H1 (cell line): ENCODE data around the gene MUC5AC. TPM values are rescaled to one million over a fixed set of nuclear protein-coding genes. Genes with fewer than 3 reads are reported as not detected.

Experiments
- CTCF ChIA-PET: fragments of 300-600 bp; sonication (Branson Sonifier 250); formaldehyde crosslinking; loops from one replicate; lab custom pipeline; 2021; ENCODE audit not compliant: partially characterized antibody; lab: Charles Lee
- POLR2A ChIA-PET: fragments of 300-600 bp; sonication (Branson Sonifier 250); formaldehyde crosslinking; loops from one replicate; lab custom pipeline; 2021; ENCODE audit warnings: inconsistent platforms; ENCODE audit not compliant: partially characterized antibody; lab: Charles Lee
- DNase-seq, 2 experiments: peaks; one replicate each; pipeline versions ENCODE4 v3.0.0 to v3.0.0-alpha.2; 2010 to 2022; ENCODE audit warnings: low spot score in 2 of 2, low read depth in 1 of 2, mixed read lengths in 1 of 2
- FAIRE-seq: peaks from 2 replicates; lab custom pipeline; 2011; peaks lifted over from hg19 to GRCh38; lab: Jason Lieb, UNC
- H2AFZ ChIP-seq: 2 replicates; pipeline ENCODE4 v1.8.1; 2012; ENCODE audit warnings: low read length, inconsistent platforms
- H2AK5ac ChIP-seq: 2 replicates; pipeline ENCODE4 v1.6.1; 2013; ENCODE audit warnings: low read depth, low read length
- H2BK120ac ChIP-seq: replicated peaks from 2 replicates; pipeline ENCODE3; 2013; ENCODE audit warnings: low read depth, low read length, inconsistent platforms
- H2BK12ac ChIP-seq: 2 replicates; pipeline ENCODE4 v1.6.1; 2013; ENCODE audit warnings: low read depth, low read length
- H2BK15ac ChIP-seq: 2 replicates; pipeline ENCODE4 v1.6.1; 2013; ENCODE audit warnings: low read length
- H2BK20ac ChIP-seq: 2 replicates; pipeline ENCODE4 v1.6.1; 2013; ENCODE audit warnings: low read length
- H2BK5ac ChIP-seq: 2 replicates; pipeline ENCODE4 v1.6.1; 2013; ENCODE audit warnings: low read depth, low read length
- H3K14ac ChIP-seq: 2 replicates; pipeline ENCODE4 v1.6.1; 2013; ENCODE audit warnings: inconsistent platforms; ENCODE audit not compliant: insufficient read length
- H3K18ac ChIP-seq: 2 replicates; pipeline ENCODE4 v1.6.1; 2013; ENCODE audit warnings: low read length; ENCODE audit errors: extremely low read depth
- H3K23ac ChIP-seq: 2 replicates; pipeline ENCODE4 v1.6.1; 2013; ENCODE audit warnings: inconsistent platforms; ENCODE audit not compliant: insufficient read length
- H3K23me2 ChIP-seq: 2 replicates; pipeline ENCODE4 v1.6.1; 2013; ENCODE audit warnings: low read depth, low read length
- H3K27ac ChIP-seq: 2 replicates; pipeline ENCODE4 v1.6.1; 2011; ENCODE audit warnings: low read depth, low read length, inconsistent platforms
- H3K27me3 ChIP-seq, 4 experiments: replicated peaks in 1 of 4; 1 replicate in 1 of 4; 2 replicates in 3 of 4; pipeline versions ENCODE4 v1.6.1 to v1.8.1; 2011 to 2013; ENCODE audit warnings: low read length in 3 of 4, mild to moderate bottlenecking in 3 of 4, inconsistent platforms in 2 of 4, mixed read lengths in 2 of 4, moderate library complexity in 1 of 4; ENCODE audit not compliant: control insufficient read depth in 3 of 4, insufficient read depth in 3 of 4; ENCODE audit errors: extremely low read depth in 1 of 4
- H3K36me3 ChIP-seq, 4 experiments: 2 replicates each; pipeline versions ENCODE4 v1.6.1 to v1.8.1; 2011 to 2013; ENCODE audit warnings: mild to moderate bottlenecking in 4 of 4, low read length in 3 of 4, moderate library complexity in 2 of 4, control low read depth in 1 of 4, inconsistent platforms in 1 of 4; ENCODE audit not compliant: insufficient read depth in 4 of 4, control insufficient read depth in 2 of 4
- H3K4ac ChIP-seq: replicated peaks from 2 replicates; pipeline ENCODE3; 2013; ENCODE audit warnings: low read length, low read depth, mixed read lengths, inconsistent platforms; ENCODE audit not compliant: insufficient read length
- H3K4me1 ChIP-seq, 4 experiments: replicated peaks in 1 of 4; 1 replicate in 1 of 4; 2 replicates in 3 of 4; pipeline versions ENCODE4 v1.6.1 to v1.8.1; 2011 to 2013; ENCODE audit warnings: low read length in 3 of 4, inconsistent platforms in 2 of 4, mixed read lengths in 1 of 4; ENCODE audit not compliant: insufficient read depth in 4 of 4, control insufficient read depth in 3 of 4
- H3K4me2 ChIP-seq, 2 experiments: 2 replicates each; pipeline versions ENCODE4 v1.6.1 to v1.8.1; 2011 to 2013; ENCODE audit warnings: low read depth in 2 of 2, low read length in 2 of 2, control low read depth in 1 of 2, inconsistent platforms in 1 of 2, mild to moderate bottlenecking in 1 of 2; ENCODE audit not compliant: insufficient read depth in 1 of 2
- H3K4me3 ChIP-seq, 4 experiments: fragments of 200-600, 300-600 bp in 1 of 4; sonication (generic), shearing (Covaris generic), sonication (Bioruptor Twin) in 1 of 4; 2 replicates each; pipeline versions ENCODE4 v1.5.1 to v1.8.1; 2011 to 2016; ENCODE audit warnings: low read length in 4 of 4, low read depth in 3 of 4, control low read depth in 2 of 4, inconsistent platforms in 2 of 4, mild to moderate bottlenecking in 2 of 4, mixed read lengths in 1 of 4, moderate library complexity in 1 of 4; ENCODE audit not compliant: insufficient read depth in 2 of 4; ENCODE audit errors: extremely low read depth in 1 of 4
- H3K56ac ChIP-seq: replicated peaks from 2 replicates; pipeline ENCODE3; 2013; ENCODE audit warnings: low read depth, mild to moderate bottlenecking, mixed read lengths, low read length, inconsistent platforms; ENCODE audit not compliant: insufficient read length
- H3K79me1 ChIP-seq: 2 replicates; pipeline ENCODE4 v1.6.1; 2013; ENCODE audit warnings: low read depth, low read length, control low read depth
- H3K79me2 ChIP-seq, 2 experiments: 2 replicates each; pipeline versions ENCODE4 v1.6.1 to v1.8.1; 2012 to 2013; ENCODE audit warnings: low read length in 2 of 2, mild to moderate bottlenecking in 2 of 2, inconsistent platforms in 1 of 2; ENCODE audit not compliant: insufficient read depth in 2 of 2, control insufficient read depth in 1 of 2
- H3K9ac ChIP-seq, 4 experiments: replicated peaks in 1 of 4; 1 replicate in 1 of 4; 2 replicates in 3 of 4; pipeline versions ENCODE4 v1.6.1 to v1.8.1; 2011 to 2013; ENCODE audit warnings: low read depth in 3 of 4, low read length in 3 of 4, control low read depth in 2 of 4, mild to moderate bottlenecking in 2 of 4, moderate library complexity in 2 of 4, inconsistent platforms in 1 of 4; ENCODE audit errors: extremely low read depth in 1 of 4
- H3K9me3 ChIP-seq, 2 experiments: 2 replicates each; pipeline versions ENCODE4 v1.6.1 to v1.8.1; 2012 to 2013; ENCODE audit warnings: mild to moderate bottlenecking in 2 of 2, moderate library complexity in 2 of 2, control low read depth in 1 of 2, inconsistent platforms in 1 of 2, low read depth in 1 of 2, low read length in 1 of 2, mixed read lengths in 1 of 2; ENCODE audit not compliant: insufficient read depth in 2 of 2
- H4K20me1 ChIP-seq, 2 experiments: replicated peaks in 1 of 2; 2 replicates each; pipeline versions ENCODE3 to v1.8.1; 2011 to 2013; ENCODE audit warnings: inconsistent platforms in 2 of 2, low read length in 2 of 2, mild to moderate bottlenecking in 1 of 2; ENCODE audit not compliant: insufficient read depth in 2 of 2, control insufficient read depth in 1 of 2
- H4K5ac ChIP-seq: 2 replicates; pipeline ENCODE4 v1.6.1; 2013; ENCODE audit warnings: low read length, low read depth, mixed read lengths, inconsistent platforms; ENCODE audit not compliant: insufficient read length
- H4K8ac ChIP-seq: 2 replicates; pipeline ENCODE4 v1.8.0; 2013; ENCODE audit warnings: mild to moderate bottlenecking, moderate library complexity, low read length, inconsistent platforms; ENCODE audit not compliant: insufficient read depth; ENCODE audit errors: extremely low read depth
- H4K91ac ChIP-seq: replicated peaks from 2 replicates; pipeline ENCODE3; 2013; ENCODE audit warnings: low read length, mixed read lengths, inconsistent platforms; ENCODE audit not compliant: insufficient read length
- BACH1 ChIP-seq: IDR thresholded peaks from 2 replicates; pipeline ENCODE4 v1.6.1; 2012; ENCODE audit warnings: low read length, improper control_type of control experiment
- BRCA1 ChIP-seq: IDR thresholded peaks from 2 replicates; pipeline ENCODE4 v1.6.1; 2012; ENCODE audit warnings: low read depth, low read length, improper control_type of control experiment
- CHD1 ChIP-seq: IDR thresholded peaks from 2 replicates; pipeline ENCODE4 v1.6.1; 2012; ENCODE audit warnings: low read depth, low read length, improper control_type of control experiment
- EP300 ChIP-seq, 2 experiments: IDR thresholded peaks; 1 replicate in 1 of 2; 2 replicates in 1 of 2; pipeline ENCODE4 v1.6.1; 2011 to 2012; ENCODE audit warnings: low read depth in 2 of 2, low read length in 2 of 2, mild to moderate bottlenecking in 2 of 2, borderline replicate concordance in 1 of 2, inconsistent platforms in 1 of 2, moderate library complexity in 1 of 2
- EZH2 ChIP-seq: fragments of 200-600 bp; sonication (generic); IDR thresholded peaks from 2 replicates; pipeline ENCODE4 v1.7.1; 2012; ENCODE audit warnings: low read depth, mild to moderate bottlenecking, moderate library complexity, low read length, inconsistent platforms; ENCODE audit not compliant: severe bottlenecking
- GABPA ChIP-seq: IDR thresholded peaks from 2 replicates; pipeline ENCODE4 v1.6.1; 2011; ENCODE audit warnings: mild to moderate bottlenecking, low read length, moderate library complexity, borderline replicate concordance; ENCODE audit not compliant: insufficient read depth
- KDM5A ChIP-seq: fragments of 200-600 bp; IDR thresholded peaks from 2 replicates; pipeline ENCODE4 v1.7.1; 2012; ENCODE audit warnings: mild to moderate bottlenecking, low read length, inconsistent platforms, mixed read lengths
- RNF2 ChIP-seq: fragments of 200-900, 300-1000 bp; sonication (generic); IDR thresholded peaks from 2 replicates; pipeline ENCODE4 v1.7.1; 2016; ENCODE audit warnings: borderline replicate concordance, low read depth, mild to moderate bottlenecking, antibody characterized with exemption, low read length; ENCODE audit not compliant: poor library complexity, severe bottlenecking; ENCODE audit errors: missing control alignments
- SP1 ChIP-seq: IDR thresholded peaks from 2 replicates; pipeline ENCODE4 v1.6.1; 2011; ENCODE audit warnings: low read depth, low read length
- SUZ12 ChIP-seq: fragments of 200-600 bp; sonication (generic); IDR thresholded peaks from 2 replicates; pipeline ENCODE4 v1.6.1; 2012; ENCODE audit warnings: mild to moderate bottlenecking, inconsistent platforms, low read length, moderate library complexity, mixed read lengths
- TCF12 ChIP-seq: IDR thresholded peaks from 2 replicates; pipeline ENCODE4 v1.6.1; 2011; ENCODE audit warnings: low read depth, mild to moderate bottlenecking, low read length
- TEAD4 ChIP-seq: IDR thresholded peaks from 2 replicates; pipeline ENCODE4 v1.6.1; 2012; ENCODE audit warnings: low read depth, low read length, inconsistent platforms, mixed read lengths
- USF2 ChIP-seq: IDR thresholded peaks from 2 replicates; pipeline ENCODE4 v1.6.1; 2011; ENCODE audit warnings: low read length, improper control_type of control experiment
- WGBS, 2 experiments: shearing (Covaris generic) in 1 of 2; methylation state at CpG; one replicate each; pipeline versions ENCODE4 v1.1.6 to v1.1.7; 2013 to 2015; ENCODE audit warnings: low lambda C conversion rate in 2 of 2, mixed read lengths in 2 of 2, inconsistent platforms in 1 of 2, low coverage in 1 of 2, missing lambda C conversion rate in 1 of 2; ENCODE audit not compliant: insufficient replicate concordance in 2 of 2, insufficient coverage in 1 of 2, insufficient read length in 1 of 2; ENCODE audit errors: extremely low coverage in 1 of 2, missing lambda C conversion rate in 1 of 2; 5-methylcytosine and 5-hydroxymethylcytosine counted together
- polyA plus RNA-seq, 7 experiments: library from polyadenylated mRNA; depleted of rRNA in 3 of 7; stranded (reverse) in 5 of 7; unstranded in 2 of 7; fragments of >200 nt in 5 of 7; fragments of 200-250 nt in 2 of 7; gene quantifications; 1 replicate in 5 of 7; 2 replicates in 1 of 7; 4 replicates in 1 of 7; pipeline versions ENCODE4 v1.2.1 to v1.2.3, GENCODE V29; 2011 to 2013; ENCODE audit warnings: missing spikeins in 2 of 7, mixed read lengths in 2 of 7
- total RNA-seq: library from RNA; stranded (reverse); fragmentation: NEBNext Ultra II Directional; extraction: Animal tissue kit (Norgen Biotek cat#: 25700); gene quantifications from 2 replicates; pipeline ENCODE4 v1.2.1, GENCODE V29; 2021

MUC5AC gene
- total and polyA plus RNA-seq, 2 of the 8 experiments (the other 6 are each of a cell fraction or from before 2014, with no cell fraction given): not detected

- WGBS, 2 experiments: 95% methylated on average over 23 of the region's 29 CpGs; no CpG with 5 or more reads in 1 of the 2 experiments
- no peaks in the 10 kb centered on the region for H3K27me3 ChIP-seq
- H3K4me1 ChIP-seq: no peaks in the 10 kb centered on the region
- H2BK120ac ChIP-seq: no peak overlapping the region
- H2AK5ac ChIP-seq: no peak overlapping the region
- H3K79me1 ChIP-seq: no peaks in the 10 kb centered on the region
- H3K4ac ChIP-seq: no peak overlapping the region
- H4K91ac ChIP-seq: no peak overlapping the region
- H2BK5ac ChIP-seq: no peak overlapping the region
- ChIA-PET CTCF (no interaction called here), POLR2A (no interaction called here)
- no peaks in the 10 kb centered on the region for H4K20me1 ChIP-seq
- no peak overlapping the region for H3K4me2 ChIP-seq
- no peak overlapping the region for H3K14ac ChIP-seq
- H3K27ac ChIP-seq: no peak overlapping the region
- H2BK12ac ChIP-seq: no peak overlapping the region
- TF ChIP-seq CHD1 (no peak), RNF2 (no peak), TEAD4 (no peak), SP1 (no peak), TCF12 (no peak), USF2 (no peak), SUZ12 (no peak), BACH1 (no peak), BRCA1 (no peak), EP300 (IDR thresholded peaks at IDR 0.05; ENCODE audit: borderline replicate concordance in 1 of 2, low read depth in 2 of 2, low read length in 2 of 2) (no peak), EZH2 (no peak), GABPA (no peak), KDM5A (no peak)
- H4K5ac ChIP-seq: no peak overlapping the region
- H3K23ac ChIP-seq: no peak overlapping the region
- H3K36me3 ChIP-seq: no peaks in the 10 kb centered on the region
- no peaks in the 10 kb centered on the region for H3K23me2 ChIP-seq
- no peak overlapping the region for H3K4me3 ChIP-seq
- no peak overlapping the region for H2BK20ac ChIP-seq
- no peak overlapping the region for H4K8ac ChIP-seq
- no peak overlapping the region for H3K9ac ChIP-seq
- no peak for FAIRE-seq
- H3K9me3 ChIP-seq: peaks cover 26 to 78% of the 10 kb centered on the region in 2 experiments
- no peak for DNase-seq
- H2AFZ ChIP-seq: no peak overlapping the region
- H2BK15ac ChIP-seq: no peak overlapping the region
- no peak overlapping the region for H3K18ac ChIP-seq
- H3K79me2 ChIP-seq: no peaks in the 10 kb centered on the region
- no peak overlapping the region for H3K56ac ChIP-seq
These were observed 23.2 kb downstream of the MUC5AC start for GRCh38 chr11:1180947-1181391.
